Measurements from ENCODE around the gene STOML2. TPM values are rescaled to one million over a fixed set of nuclear protein-coding genes. Genes with fewer than 3 reads are reported as not detected.

STOML2 gene
- polyA plus RNA-seq, 4 donors, result 125 to 138 (median 129) TPM

Other genes starting within 250 kb of the STOML2 start
- under 1 TPM; 0.13 to 0.25 (median 0.23) TPM for gene PHF24, start 144.8 kb downstream of the STOML2 start, polyA plus RNA-seq (ENCODE audit: insufficient read length in 4 of 4)
- gene DNAJB5, start 113.4 kb downstream of the STOML2 start, polyA plus RNA-seq (ENCODE audit: insufficient read length in 4 of 4), result 10 to 100 TPM; 10.3 to 11.4 (median 10.9) TPM
- gene VCP, start 30.5 kb downstream of the STOML2 start, polyA plus RNA-seq (ENCODE audit: insufficient read length in 4 of 4), result 100 to 1,000 TPM; 248 to 270 (median 261) TPM
- 10 to 100 TPM; 38.3 to 43.6 (median 39.1) TPM for gene FANCG, start 23.2 kb downstream of the STOML2 start, polyA plus RNA-seq (ENCODE audit: insufficient read length in 4 of 4)
- 10 to 100 TPM; 30.9 to 38.3 (median 33.4) TPM for gene PIGO, start 6.5 kb downstream of the STOML2 start, polyA plus RNA-seq (ENCODE audit: insufficient read length in 4 of 4)
- gene ATOSB, start 12.7 kb upstream of the STOML2 start, polyA plus RNA-seq (ENCODE audit: insufficient read length in 4 of 4), result 10 to 100 TPM; 12.7 to 14.8 (median 13.6) TPM
- gene UNC13B, start 58.9 kb upstream of the STOML2 start, polyA plus RNA-seq (ENCODE audit: insufficient read length in 4 of 4), result 10 to 100 TPM; 25.1 to 27.6 (median 26.6) TPM

All from right renal pelvis (tissue), 4 donors.